HG03064 (cell line): Measurements from ENCODE around the gene RGS17.

Experiments used
- ATAC-seq: cut with Tn5 transposase; IDR thresholded peaks from one replicate; pipeline ENCODE4 v1.9.1; 2021; ENCODE audit warnings: low read depth; ENCODE audit not compliant: unreplicated experiment

Gene RGS17

GRCh38 chr6:153086225-153086990, 44.7 kb downstream of the RGS17 start:
- ATAC-seq, result no peak

GRCh38 chr6:153085239-153085638, 45.8 kb downstream of the RGS17 start:
- ATAC-seq, result no peak

- no peak for ATAC-seq
These were observed 46.7 kb downstream of the RGS17 start for GRCh38 chr6:153084393-153084792.

- no peak for ATAC-seq
These were observed 47.2 kb downstream of the RGS17 start for GRCh38 chr6:153083869-153084268.

- ATAC-seq, result no peak
These were observed 49.2 kb downstream of the RGS17 start for GRCh38 chr6:153081914-153082313.

GRCh38 chr6:153076431-153076830, 54.7 kb downstream of the RGS17 start:
- no peak for ATAC-seq

GRCh38 chr6:153074761-153075160, 56.3 kb downstream of the RGS17 start:
- no peak for ATAC-seq

GRCh38 chr6:153073841-153074240, 57.2 kb downstream of the RGS17 start:
- no peak for ATAC-seq

- ATAC-seq, result no peak
These were observed 60.3 kb downstream of the RGS17 start for GRCh38 chr6:153070756-153071155.

- no peak for ATAC-seq
These were observed 61.2 kb downstream of the RGS17 start for GRCh38 chr6:153069897-153070296.

GRCh38 chr6:153065222-153065621, 65.9 kb downstream of the RGS17 start:
- ATAC-seq, result no peak

GRCh38 chr6:153063936-153064335, 67.1 kb downstream of the RGS17 start:
- ATAC-seq, result no peak

GRCh38 chr6:153062516-153062915, 68.6 kb downstream of the RGS17 start:
- ATAC-seq, result no peak

- no peak for ATAC-seq
These were observed 71.3 kb downstream of the RGS17 start for GRCh38 chr6:153059757-153060156.

GRCh38 chr6:153059311-153059710, 71.8 kb downstream of the RGS17 start:
- ATAC-seq, result no peak

GRCh38 chr6:153058909-153059308, 72.2 kb downstream of the RGS17 start:
- no peak for ATAC-seq

GRCh38 chr6:153058291-153058690, 72.8 kb downstream of the RGS17 start:
- ATAC-seq, result no peak

- ATAC-seq, result no peak
These were observed 74.8 kb downstream of the RGS17 start for GRCh38 chr6:153056308-153056707.

GRCh38 chr6:153051801-153052200, 79.3 kb downstream of the RGS17 start:
- no peak for ATAC-seq

- no peak for ATAC-seq
These were observed 82.5 kb downstream of the RGS17 start for GRCh38 chr6:153048631-153049030.

GRCh38 chr6:153047386-153047785, 83.7 kb downstream of the RGS17 start:
- no peak for ATAC-seq

- no peak for ATAC-seq
These were observed 85.8 kb downstream of the RGS17 start for GRCh38 chr6:153045271-153045670.

GRCh38 chr6:153044295-153044694, 86.8 kb downstream of the RGS17 start:
- ATAC-seq, result no peak
